GM21526 (cell line): ENCODE data around the gene KLF7.

Experiments used
- ATAC-seq: cut with Tn5 transposase; IDR thresholded peaks from one replicate; pipeline ENCODE4 v1.9.1; 2021; ENCODE audit warnings: moderate library complexity; ENCODE audit not compliant: unreplicated experiment, low FRiP score

Gene KLF7

GRCh38 chr2:207072571-207072970 is 93.2 kb downstream of the KLF7 start:
- ATAC-seq: no peak

- ATAC-seq: peak; percentile 46
Observed at GRCh38 chr2:207071820-207072219, 93.9 kb downstream of the KLF7 start.

GRCh38 chr2:207067473-207067872 is 98.3 kb downstream of the KLF7 start:
- ATAC-seq: no peak

DNA sequence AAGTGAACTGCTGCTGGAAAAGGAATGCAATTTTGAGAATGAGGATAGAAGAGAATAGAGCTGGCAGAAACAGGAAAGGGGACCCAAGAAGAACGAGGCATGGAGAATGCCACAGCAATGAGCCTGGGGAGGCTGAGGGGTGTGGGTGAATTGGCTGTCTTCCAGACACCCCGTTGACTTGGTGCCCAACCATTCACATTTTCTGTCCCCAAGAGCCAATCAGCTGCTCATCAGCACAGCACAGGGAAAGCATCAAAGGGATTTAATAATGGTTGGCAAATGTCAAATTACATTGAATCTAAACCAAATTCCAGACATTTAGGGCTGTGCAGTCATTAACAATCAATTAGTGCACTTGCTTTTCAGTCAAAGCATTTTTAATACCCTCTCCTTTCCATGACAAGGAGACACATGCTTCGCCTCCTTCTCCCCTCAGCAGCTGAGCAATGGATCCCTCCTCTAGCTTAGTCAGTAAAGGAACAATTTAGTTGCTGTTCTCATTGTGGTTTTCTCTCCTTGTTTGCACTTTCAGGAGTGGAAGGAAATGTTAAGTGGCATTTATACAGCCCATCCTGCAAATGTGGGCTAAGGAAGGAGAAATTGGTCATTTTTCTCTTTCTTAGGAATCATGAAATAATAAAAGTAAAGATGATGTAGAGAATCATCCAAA is 98.8 kb downstream of the KLF7 start:
- no peak for ATAC-seq

GRCh38 chr2:207066166-207066565 is 99.6 kb downstream of the KLF7 start:
- no peak for ATAC-seq

DNA sequence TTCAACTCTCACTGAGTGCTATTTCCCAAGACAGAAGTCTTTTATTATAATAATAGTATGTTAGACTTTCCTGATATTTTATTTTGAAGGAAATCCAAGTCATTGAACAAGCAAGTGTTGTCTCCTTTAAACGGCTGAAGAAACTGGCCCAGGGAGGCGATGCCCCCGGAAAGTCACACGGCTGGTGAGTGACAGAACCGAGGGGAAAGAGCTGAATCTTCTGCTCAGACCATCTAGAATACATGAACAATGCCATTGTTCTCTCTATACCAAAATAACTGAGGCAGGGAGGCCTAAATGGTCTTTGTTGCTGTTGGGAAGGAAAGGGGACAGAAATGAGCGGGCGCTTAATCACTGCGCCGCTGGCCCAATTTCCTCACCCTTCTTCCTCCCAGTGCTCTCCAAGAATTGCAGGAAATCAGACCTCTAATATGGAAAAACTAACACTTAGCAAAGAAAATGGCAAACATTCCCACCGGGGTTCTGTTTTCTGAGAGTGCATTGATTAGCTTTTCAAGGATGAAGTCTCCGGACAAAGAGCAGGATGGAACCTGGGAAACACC is 101.5 kb downstream of the KLF7 start:
- ATAC-seq: no peak

DNA sequence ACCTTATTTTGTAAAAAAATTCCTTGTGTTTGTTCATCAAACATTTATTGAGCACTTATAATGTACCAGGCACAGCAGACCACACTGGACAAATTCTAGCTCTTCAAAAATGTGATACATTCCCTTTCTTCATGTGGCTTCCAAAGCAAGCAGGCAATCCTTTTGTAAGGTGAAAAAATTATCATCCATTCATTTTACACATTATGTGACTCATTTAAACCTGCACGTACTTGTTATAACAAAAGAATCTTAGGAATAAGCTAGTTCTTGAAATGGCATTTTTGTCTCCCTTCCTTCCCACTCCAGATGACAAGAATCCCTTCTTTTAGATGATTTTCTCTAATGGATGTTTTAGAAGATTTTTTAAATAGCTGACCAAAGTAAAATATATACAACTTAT is 104.6 kb downstream of the KLF7 start:
- ATAC-seq: no peak

GRCh38 chr2:207055257-207055656 is 110.5 kb downstream of the KLF7 start:
- ATAC-seq: no peak

DNA sequence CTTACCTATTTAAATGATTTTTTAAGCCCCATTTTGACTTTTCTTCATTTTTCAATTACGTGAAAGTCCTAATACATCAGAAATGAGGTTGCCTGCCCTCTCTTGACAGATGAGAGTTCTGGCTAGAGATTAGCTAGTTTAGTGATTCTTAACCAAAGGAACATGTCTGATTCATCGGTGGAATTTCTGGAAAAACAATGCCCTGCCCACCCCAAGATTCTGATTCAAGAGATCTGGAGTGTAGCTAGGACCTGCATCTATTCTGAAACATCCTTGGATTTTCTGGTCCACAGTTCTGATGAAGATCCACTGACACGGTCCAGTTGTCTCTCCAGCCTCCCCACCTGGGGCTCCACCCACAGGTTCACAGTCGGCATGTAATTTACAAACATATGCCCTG is 111.2 kb downstream of the KLF7 start:
- ATAC-seq: no peak

- ATAC-seq: no peak
Observed at GRCh38 chr2:207051385-207051965, 114.3 kb downstream of the KLF7 start.

DNA sequence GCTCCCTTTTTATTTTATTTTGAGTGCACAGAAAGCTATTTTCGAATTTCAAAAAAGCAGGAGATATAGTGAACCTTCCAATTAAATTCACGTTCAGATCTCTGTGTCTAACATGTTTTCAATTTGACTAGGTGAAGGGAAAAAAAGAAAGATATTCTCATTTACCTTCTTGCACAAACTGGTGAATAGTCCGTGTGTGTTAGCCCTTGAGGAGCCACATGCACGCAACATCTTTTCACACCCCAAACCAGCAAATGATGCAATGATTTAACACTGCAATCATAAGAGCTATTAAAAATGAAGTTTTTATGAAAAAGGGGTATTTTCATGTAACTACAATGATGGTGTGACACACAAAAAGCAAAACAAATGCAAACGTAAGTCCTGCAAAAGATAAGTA is 116.6 kb downstream of the KLF7 start:
- no peak for ATAC-seq

GRCh38 chr2:207048416-207048815 is 117.3 kb downstream of the KLF7 start:
- no peak for ATAC-seq

DNA sequence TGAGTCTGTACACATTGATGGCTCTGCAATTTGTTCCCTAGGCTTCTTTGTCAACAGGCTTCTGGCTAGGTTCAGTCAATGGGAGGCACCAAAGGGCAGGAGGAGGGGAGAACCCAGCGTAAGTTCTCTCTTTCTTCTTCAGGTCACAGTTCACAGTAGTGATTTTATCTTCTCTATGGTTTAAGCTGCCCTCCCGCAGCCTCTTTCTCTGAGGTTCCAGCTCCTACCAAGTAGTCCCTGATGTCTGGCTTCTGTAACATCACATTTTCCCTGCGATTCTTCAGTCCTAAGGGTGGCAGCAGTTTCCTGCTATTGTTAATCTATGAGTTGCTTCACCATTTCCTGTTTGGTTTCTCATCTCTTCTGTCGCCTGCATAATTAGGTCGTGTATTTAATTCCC is 119.0 kb downstream of the KLF7 start:
- no peak for ATAC-seq

DNA sequence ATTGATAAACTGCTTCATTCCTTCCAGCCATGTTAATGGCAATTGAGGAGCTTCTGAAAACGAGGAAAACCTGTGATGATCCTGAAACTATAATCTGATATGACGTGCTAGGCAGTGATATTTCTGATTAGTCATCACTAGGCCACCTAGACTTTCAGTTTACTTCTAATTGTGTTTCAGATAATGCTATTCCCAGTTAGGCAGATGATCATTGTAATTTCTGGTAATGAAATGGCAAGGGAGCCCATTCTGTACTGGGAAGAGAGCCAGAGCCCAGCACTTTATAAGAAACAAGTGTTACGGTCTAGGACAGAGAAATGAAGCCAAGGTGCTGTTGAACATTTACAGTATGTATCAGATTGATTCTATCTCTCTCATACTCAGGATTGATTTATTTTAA is 120.2 kb downstream of the KLF7 start:
- ATAC-seq: no peak

- ATAC-seq: no peak
Observed at GRCh38 chr2:207044379-207045362, 121.1 kb downstream of the KLF7 start.

DNA sequence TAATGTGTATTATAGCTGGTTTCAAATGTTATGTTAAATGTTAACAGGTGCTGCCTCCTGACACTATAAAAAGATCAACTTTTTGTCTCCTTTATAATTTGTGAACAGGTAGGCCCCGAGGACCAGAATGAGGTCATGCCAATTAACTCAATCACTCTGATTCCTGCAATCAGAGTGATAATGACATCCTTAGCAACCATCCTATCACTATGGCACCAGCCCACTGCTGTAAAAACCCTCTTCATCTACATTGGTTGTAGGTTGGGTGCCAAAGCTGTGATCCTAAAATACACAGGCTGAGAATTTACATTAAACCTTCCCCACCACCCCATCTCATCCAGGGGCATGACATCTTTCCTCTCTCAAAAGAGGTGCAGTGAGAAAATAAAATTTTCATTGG is 122.9 kb downstream of the KLF7 start:
- ATAC-seq: no peak

DNA sequence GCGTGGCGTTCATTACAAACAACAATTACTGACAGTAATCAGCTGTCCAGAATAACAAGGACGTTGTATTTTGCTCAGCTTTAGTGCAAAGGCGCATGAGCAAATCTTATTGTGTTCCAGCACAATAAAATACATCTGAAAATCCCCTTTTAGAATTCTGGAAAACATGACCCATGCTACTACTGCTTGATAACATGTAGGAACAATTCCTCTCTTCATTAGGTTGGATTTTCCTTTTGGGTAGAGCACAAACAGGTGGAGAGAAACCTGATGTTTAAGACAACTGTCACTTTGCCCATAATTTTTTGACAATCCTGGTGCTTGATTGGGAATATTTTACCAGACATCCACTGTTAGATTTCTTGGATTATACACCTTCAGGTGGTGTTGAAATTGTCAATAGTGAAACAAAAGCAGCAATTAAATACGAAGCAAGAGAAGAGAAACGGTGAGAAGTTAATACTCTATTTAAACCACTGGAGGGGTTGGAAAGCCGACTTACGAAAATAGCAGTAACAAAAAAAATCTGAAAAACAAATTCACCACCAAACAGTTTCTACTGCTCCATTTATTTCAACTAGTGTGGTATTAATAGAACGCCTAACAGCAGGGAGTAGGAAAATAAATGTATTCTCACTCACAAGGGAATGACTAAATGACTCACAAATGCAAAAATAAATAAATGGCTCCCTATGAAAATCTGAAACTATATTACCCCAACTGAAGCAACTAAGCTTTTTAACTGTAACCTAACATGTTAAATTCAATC is 123.8 kb downstream of the KLF7 start:
- ATAC-seq: no peak

- no peak for ATAC-seq
Observed at GRCh38 chr2:207041279-207041678, 124.5 kb downstream of the KLF7 start.

GRCh38 chr2:207040696-207041095 is 125.1 kb downstream of the KLF7 start:
- ATAC-seq: no peak

DNA sequence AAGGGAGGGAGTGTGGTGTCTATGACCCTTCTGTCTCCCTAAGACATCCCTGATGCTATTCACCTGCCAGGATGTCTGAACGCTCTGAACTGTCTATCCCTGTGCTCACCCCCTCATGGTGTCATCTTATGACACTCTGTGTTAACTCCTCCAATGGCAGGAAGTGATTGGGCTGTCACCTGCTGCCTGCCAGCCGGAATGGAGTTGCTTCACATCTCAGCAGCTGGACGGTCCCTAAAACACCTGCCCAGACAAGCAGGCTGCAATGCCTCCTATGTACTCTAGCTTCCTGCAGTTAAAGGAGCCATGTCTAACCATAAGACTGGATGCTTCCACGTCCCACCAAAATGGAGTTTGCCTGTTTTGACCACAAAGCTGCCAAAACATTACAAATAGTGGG is 126.5 kb downstream of the KLF7 start:
- no peak for ATAC-seq
